Measurements from ENCODE around the gene HAUS7. TPM values are rescaled to one million over a fixed set of nuclear protein-coding genes. Genes with fewer than 3 reads are reported as not detected.

HAUS7 gene
- total and polyA plus RNA-seq, 2 experiments from 2014 or later = 24.5 to 28.3 TPM

DNA sequence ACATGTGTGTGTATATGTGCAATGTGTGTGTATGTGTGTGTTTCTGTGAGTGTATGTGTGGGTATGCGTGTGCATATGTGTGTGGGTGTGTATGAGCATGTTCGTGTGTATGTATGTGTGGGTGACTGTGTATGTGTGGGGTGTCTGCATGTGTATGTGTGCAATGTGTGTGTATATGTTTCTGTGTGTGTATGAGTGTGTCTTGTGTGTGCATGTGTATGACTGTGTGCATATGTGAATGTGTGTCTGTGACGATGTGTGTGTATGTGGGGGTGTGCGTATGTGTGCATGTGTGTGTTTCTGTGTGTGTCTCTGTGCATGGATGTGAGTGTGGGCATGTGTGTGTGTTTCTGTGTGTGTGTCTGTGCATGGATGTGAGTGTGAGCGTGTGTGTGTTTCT lies 42.9 kb upstream of the HAUS7 start:
- TF ChIP-seq EZH2phosphoT487 (IDR thresholded peaks at IDR 0.05; ENCODE audit: insufficient read depth, low read depth) (no peak), EZH2 (IDR thresholded peaks at IDR 0.05; ENCODE audit: insufficient read depth, poor library complexity, severe bottlenecking) (no peak)
- no peak overlapping the region for H3K27ac ChIP-seq
- no peaks in the 10 kb centered on the region for H3K79me2 ChIP-seq (ENCODE audit: insufficient read depth)
- in situ Hi-C loops (cut with MboI) = no loop called here
- no peaks in the 10 kb centered on the region for H3K9me3 ChIP-seq (ENCODE audit: low read depth)
- H3F3A ChIP-seq (ENCODE audit: insufficient read depth) = no peaks in the 10 kb centered on the region
- no peak overlapping the region for H3K4me3 ChIP-seq
- no peaks in the 10 kb centered on the region for H3K9me2 ChIP-seq (ENCODE audit: insufficient read depth)
- no peaks in the 10 kb centered on the region for H3K36me3 ChIP-seq (ENCODE audit: low read depth)
- DNase-seq = no peak
- H3K4me1 ChIP-seq (ENCODE audit: insufficient read depth) = no peaks in the 10 kb centered on the region
- H4K20me1 ChIP-seq (ENCODE audit: insufficient read depth) = no peaks in the 10 kb centered on the region
- H3K27me3 ChIP-seq (replicated peaks; ENCODE audit: insufficient read depth) = no peaks in the 10 kb centered on the region
- WGBS, 2 experiments (ENCODE audit: low coverage in 1 of 2, low lambda C conversion rate in 2 of 2, missing lambda C conversion rate in 2 of 2) = 28 to 50% methylated on average over 2 to 4 of the region's 5 CpGs
- H2AFZ ChIP-seq = no peak overlapping the region
- no peak overlapping the region for H3K4me2 ChIP-seq (ENCODE audit: unreplicated experiment)
- no peak overlapping the region for H3K9ac ChIP-seq

GRCh38 chrX:153512501-153512893 lies 42.1 kb upstream of the HAUS7 start:
- Histone ChIP-seq H3K79me2 (ENCODE audit: insufficient read depth) (no peaks in the 10 kb centered on the region), H3K4me1 (ENCODE audit: insufficient read depth) (no peaks in the 10 kb centered on the region), H4K20me1 (ENCODE audit: insufficient read depth) (no peaks in the 10 kb centered on the region), H3K4me2 (ENCODE audit: unreplicated experiment) (no peak overlapping the region), H3K9me3 (ENCODE audit: low read depth) (no peaks in the 10 kb centered on the region), H3K27me3 (replicated peaks; ENCODE audit: insufficient read depth) (no peaks in the 10 kb centered on the region), H3K4me3 (no peak overlapping the region), H3K9ac (no peak overlapping the region), H3F3A (ENCODE audit: insufficient read depth) (peaks cover 4% of the 10 kb centered on the region; the same call in 1 of the 2 replicates), H3K36me3 (ENCODE audit: low read depth) (no peaks in the 10 kb centered on the region), H3K9me2 (ENCODE audit: insufficient read depth) (no peaks in the 10 kb centered on the region), H3K27ac (no peak overlapping the region), H2AFZ (no peak overlapping the region)
- WGBS, 2 experiments (ENCODE audit: low coverage in 1 of 2, low lambda C conversion rate in 2 of 2, missing lambda C conversion rate in 2 of 2) = 38 to 60% methylated on average over 2 to 3 of the region's 3 CpGs
- no peak for DNase-seq
- TF ChIP-seq EZH2phosphoT487 (IDR thresholded peaks at IDR 0.05; ENCODE audit: insufficient read depth, low read depth) (no peak), EZH2 (IDR thresholded peaks at IDR 0.05; ENCODE audit: insufficient read depth, poor library complexity, severe bottlenecking) (no peak)
- in situ Hi-C loops (cut with MboI) = no loop called here

- H3F3A ChIP-seq (ENCODE audit: insufficient read depth) = peaks cover 4% of the 10 kb centered on the region; the same call in 1 of the 2 replicates
- in situ Hi-C loops (cut with MboI) = no loop called here
- H3K4me1 ChIP-seq (ENCODE audit: insufficient read depth) = no peaks in the 10 kb centered on the region
- H3K4me3 ChIP-seq = no peak overlapping the region
- no peak overlapping the region for H3K9ac ChIP-seq
- 37 to 71% methylated on average over 5 to 7 of the region's 17 CpGs for WGBS, 2 experiments (ENCODE audit: low coverage in 1 of 2, low lambda C conversion rate in 2 of 2, missing lambda C conversion rate in 2 of 2)
- no peak overlapping the region for H2AFZ ChIP-seq
- no peaks in the 10 kb centered on the region for H3K36me3 ChIP-seq (ENCODE audit: low read depth)
- no peaks in the 10 kb centered on the region for H3K9me2 ChIP-seq (ENCODE audit: insufficient read depth)
- TF ChIP-seq EZH2 (IDR thresholded peaks at IDR 0.05; ENCODE audit: insufficient read depth, poor library complexity, severe bottlenecking) (no peak), EZH2phosphoT487 (IDR thresholded peaks at IDR 0.05; ENCODE audit: insufficient read depth, low read depth) (no peak)
- H3K27ac ChIP-seq = no peak overlapping the region
- H3K4me2 ChIP-seq (ENCODE audit: unreplicated experiment) = no peak overlapping the region
- no peak for DNase-seq
- no peaks in the 10 kb centered on the region for H3K79me2 ChIP-seq (ENCODE audit: insufficient read depth)
- no peaks in the 10 kb centered on the region for H4K20me1 ChIP-seq (ENCODE audit: insufficient read depth)
- no peaks in the 10 kb centered on the region for H3K9me3 ChIP-seq (ENCODE audit: low read depth)
- H3K27me3 ChIP-seq (replicated peaks; ENCODE audit: insufficient read depth) = no peaks in the 10 kb centered on the region
These were observed 41.6 kb upstream of the HAUS7 start for GRCh38 chrX:153511784-153512500.

GRCh38 chrX:153510383-153510782 lies 40.0 kb upstream of the HAUS7 start:
- Histone ChIP-seq H3F3A (ENCODE audit: insufficient read depth) (peaks cover 4% of the 10 kb centered on the region; the same call in 1 of the 2 replicates), H4K20me1 (ENCODE audit: insufficient read depth) (no peaks in the 10 kb centered on the region), H3K27ac (no peak overlapping the region), H2AFZ (no peak overlapping the region), H3K36me3 (ENCODE audit: low read depth) (no peaks in the 10 kb centered on the region), H3K4me3 (no peak overlapping the region), H3K9ac (no peak overlapping the region), H3K27me3 (replicated peaks; ENCODE audit: insufficient read depth) (no peaks in the 10 kb centered on the region), H3K9me2 (ENCODE audit: insufficient read depth) (no peaks in the 10 kb centered on the region), H3K9me3 (ENCODE audit: low read depth) (no peaks in the 10 kb centered on the region), H3K4me1 (ENCODE audit: insufficient read depth) (no peaks in the 10 kb centered on the region), H3K4me2 (ENCODE audit: unreplicated experiment) (no peak overlapping the region), H3K79me2 (ENCODE audit: insufficient read depth) (no peaks in the 10 kb centered on the region)
- TF ChIP-seq EZH2 (IDR thresholded peaks at IDR 0.05; ENCODE audit: insufficient read depth, poor library complexity, severe bottlenecking) (no peak), EZH2phosphoT487 (IDR thresholded peaks at IDR 0.05; ENCODE audit: insufficient read depth, low read depth) (no peak)
- DNase-seq = no peak
- in situ Hi-C loops (cut with MboI) = no loop called here
- WGBS, 2 experiments (ENCODE audit: low coverage in 1 of 2, low lambda C conversion rate in 2 of 2, missing lambda C conversion rate in 2 of 2) = 14 to 39% methylated on average over 8 to 11 of the region's 11 CpGs
